Fibroblast of pulmonary artery (primary cell): ENCODE measurements around the gene TSHZ2.
"Not testable (repeated sequence)": the region's sequence is repeated elsewhere in the genome, so short reads cannot be mapped to it uniquely, and the experiment has no call there.

Source experiments
- DNase-seq: peaks from one replicate; pipeline ENCODE4 v3.0.0-alpha.2; 2010; ENCODE audit warnings: low read depth
- H3K4me3 ChIP-seq: replicated peaks from 2 replicates; pipeline ENCODE4 v1.5.1; 2011; ENCODE audit warnings: low read depth, mild to moderate bottlenecking, control low read depth, low read length, moderate library complexity
- TF ChIP-seq, protein P1 (sequence below): IDR thresholded peaks from 2 replicates; pipeline ENCODE4 v1.5.1; 2011; ENCODE audit warnings: mild to moderate bottlenecking, control low read depth, low read length, inconsistent platforms; ENCODE audit errors: missing control alignments

The TSHZ2 gene

DNA sequence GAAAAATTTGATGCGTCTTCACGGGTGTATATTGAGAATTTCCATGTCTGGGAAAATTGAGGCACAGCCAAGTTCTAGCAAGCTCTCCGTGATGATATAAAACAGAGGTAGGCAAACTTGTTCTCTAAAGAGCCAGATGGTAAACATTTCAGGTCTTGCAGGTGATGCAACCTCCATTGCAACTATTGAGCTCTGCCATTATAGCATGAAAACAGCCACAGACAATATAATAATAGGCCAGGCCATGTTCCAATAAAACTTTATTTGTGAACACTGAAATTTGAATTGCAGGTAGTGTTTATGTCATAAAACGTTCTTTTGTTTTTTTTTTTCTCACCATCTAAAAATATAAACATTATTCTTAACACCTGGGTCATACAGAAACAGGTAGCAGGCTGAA, 453.3 kb downstream of the TSHZ2 start:
- DNase-seq, result no peak
- TF ChIP-seq, protein P1, sequence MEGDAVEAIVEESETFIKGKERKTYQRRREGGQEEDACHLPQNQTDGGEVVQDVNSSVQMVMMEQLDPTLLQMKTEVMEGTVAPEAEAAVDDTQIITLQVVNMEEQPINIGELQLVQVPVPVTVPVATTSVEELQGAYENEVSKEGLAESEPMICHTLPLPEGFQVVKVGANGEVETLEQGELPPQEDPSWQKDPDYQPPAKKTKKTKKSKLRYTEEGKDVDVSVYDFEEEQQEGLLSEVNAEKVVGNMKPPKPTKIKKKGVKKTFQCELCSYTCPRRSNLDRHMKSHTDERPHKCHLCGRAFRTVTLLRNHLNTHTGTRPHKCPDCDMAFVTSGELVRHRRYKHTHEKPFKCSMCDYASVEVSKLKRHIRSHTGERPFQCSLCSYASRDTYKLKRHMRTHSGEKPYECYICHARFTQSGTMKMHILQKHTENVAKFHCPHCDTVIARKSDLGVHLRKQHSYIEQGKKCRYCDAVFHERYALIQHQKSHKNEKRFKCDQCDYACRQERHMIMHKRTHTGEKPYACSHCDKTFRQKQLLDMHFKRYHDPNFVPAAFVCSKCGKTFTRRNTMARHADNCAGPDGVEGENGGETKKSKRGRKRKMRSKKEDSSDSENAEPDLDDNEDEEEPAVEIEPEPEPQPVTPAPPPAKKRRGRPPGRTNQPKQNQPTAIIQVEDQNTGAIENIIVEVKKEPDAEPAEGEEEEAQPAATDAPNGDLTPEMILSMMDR, result no peak
- H3K4me3 ChIP-seq, result no peak overlapping the region

DNA sequence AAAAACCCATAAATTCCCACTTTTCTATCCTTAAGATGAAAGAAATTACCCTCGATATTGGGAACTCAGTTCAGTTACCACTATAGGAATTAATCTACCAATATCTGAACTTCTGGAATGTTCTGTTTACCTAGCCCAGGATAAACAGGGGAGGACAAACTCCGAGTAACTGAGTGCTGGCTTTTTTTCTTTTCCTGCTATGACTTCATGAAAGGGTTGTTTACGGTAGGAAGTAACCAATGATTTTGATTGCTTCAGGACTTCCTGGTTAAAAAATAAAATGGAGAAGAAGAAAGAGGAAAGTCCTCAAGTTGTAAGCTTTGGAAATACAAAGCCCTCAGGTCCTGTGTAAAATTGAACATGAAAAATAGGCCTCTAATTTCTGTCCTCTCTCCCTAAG, 453.8 kb downstream of the TSHZ2 start:
- no peak overlapping the region for H3K4me3 ChIP-seq
- TF ChIP-seq, protein P1, result no peak
- DNase-seq, result no peak

DNA sequence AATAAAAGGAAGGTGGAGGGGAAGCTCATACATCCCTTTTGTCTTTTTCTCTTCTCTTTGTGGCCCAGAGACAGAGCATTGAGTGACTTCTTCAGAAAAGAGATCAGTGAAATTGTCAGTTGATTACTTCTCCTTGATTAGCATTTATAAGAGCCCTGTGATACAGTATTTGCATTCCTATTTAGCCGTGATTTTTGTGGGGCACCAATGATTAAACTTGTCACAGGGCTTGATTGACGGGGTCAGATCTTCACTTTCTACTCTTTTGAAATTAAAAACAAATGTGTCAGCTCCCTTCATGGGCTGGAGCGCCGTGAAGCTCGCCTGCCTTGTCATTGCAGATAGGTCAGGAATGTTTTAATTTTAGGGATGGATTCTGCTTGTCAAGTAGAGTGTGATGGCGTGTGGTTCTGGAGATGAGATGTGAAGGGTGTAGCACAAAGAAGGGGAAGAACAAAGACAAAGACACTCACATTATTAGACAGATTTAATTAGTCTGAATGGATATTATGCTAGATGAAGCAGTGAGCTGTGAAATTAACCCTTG, 454.7 kb downstream of the TSHZ2 start:
- TF ChIP-seq, protein P1, result no peak
- no peak overlapping the region for H3K4me3 ChIP-seq

DNA sequence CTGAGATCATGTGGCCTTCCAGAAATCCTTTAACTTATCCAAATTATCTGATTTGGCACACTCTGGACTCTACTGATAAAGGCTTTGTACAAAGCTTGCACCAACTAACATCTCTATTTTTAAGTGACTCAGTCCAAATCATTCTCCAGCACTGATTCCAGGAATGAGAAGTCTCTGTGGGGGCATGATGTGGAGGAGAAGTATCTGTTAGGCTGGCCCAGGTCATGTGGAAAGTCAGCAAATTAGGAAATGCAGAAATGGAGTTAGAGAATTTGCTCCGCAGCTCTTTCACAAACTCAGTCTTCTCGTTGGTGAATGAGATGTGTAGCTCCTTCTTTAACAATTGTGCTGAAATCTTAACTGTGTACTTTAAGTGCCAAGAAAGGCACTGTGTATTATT, 455.8 kb downstream of the TSHZ2 start:
- DNase-seq, result no peak
- H3K4me3 ChIP-seq, result no peak overlapping the region
- TF ChIP-seq, protein P1, result no peak

More for the DNA sequence above, 454.7 kb downstream of the TSHZ2 start:
- no peak for DNase-seq

DNA sequence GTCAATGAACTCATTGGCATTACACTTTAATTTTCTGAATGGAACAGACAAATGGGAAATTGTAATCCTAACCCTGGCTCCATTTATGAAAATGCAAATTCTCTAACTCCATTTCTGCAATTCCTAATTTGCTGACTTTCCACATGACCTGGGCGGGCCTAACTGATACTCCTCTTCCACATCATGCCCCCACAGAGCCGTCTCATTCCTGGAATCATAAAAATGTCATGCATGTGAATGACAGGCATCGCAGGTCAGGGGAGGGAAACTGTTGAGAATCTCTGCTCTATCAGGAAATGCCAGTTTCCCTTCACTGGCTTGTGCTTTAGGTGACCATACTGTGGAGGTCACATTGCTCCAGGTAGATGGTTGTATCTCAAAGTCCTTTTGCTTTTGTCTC, 456.4 kb downstream of the TSHZ2 start:
- H3K4me3 ChIP-seq, result no peak overlapping the region
- no peak for DNase-seq
- TF ChIP-seq, protein P1, result no peak

DNA sequence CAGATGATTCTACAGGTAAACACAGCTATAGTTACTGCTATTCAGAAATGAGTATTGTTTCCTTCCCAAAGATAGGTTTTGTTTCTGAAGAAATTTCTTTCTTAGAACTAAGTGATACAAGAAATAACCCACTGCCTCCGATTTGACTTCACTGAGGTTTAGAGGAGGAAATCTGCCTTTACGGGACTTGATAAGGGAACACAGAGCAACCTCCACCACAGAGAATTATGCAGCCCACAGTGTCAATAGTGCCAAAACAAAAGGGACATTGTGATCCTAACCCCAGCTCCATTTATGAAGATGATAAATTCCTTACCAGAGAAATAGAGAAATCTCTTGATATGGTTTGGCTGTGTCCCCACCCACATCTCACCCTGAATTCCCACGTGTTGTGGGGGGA, 456.8 kb downstream of the TSHZ2 start:
- H3K4me3 ChIP-seq, result no peak overlapping the region
- no peak for DNase-seq
- TF ChIP-seq, protein P1, result no peak

DNA sequence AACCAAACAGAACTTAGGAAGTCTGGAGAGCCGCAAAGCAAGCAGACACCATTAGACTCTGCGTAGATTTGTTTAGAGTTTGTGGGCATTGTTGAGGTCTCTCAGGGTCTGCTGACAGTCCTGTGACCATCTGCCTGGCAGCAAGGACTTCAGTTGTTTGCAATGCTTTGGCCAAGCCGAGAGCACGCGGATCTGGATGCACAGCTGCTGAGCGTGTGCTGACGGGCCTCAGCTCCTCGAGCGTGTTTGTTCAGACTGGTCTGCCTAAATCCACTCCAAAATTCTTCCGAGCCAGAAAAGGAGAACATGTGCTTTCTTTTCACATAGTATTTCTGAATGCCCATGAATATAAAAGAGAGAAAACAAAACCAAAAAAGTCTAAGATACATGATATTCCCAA, 462.5 kb downstream of the TSHZ2 start:
- no peak for DNase-seq
- TF ChIP-seq, protein P1, result no peak
- no peak overlapping the region for H3K4me3 ChIP-seq

DNA sequence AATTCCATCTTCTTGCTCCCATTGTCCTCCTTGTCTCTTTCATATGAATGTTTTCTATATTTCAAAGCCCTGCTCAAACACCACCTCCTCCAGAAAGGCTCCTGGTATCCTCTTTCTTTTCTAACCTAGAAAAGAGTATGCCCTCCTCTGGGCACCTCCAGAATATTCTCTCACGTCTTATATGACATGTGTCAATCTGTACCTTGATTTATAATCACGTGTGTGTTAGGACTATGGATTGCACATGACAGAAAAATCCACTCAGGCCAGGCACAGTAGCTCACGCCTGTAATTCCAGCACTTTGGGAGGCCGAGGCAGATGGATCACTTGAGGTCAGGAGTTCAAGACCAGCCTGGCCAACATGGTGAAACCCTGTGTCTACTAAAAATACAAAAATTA, 464.8 kb downstream of the TSHZ2 start:
- H3K4me3 ChIP-seq, DNase-seq: not testable (repeated sequence)
